Thyroid gland (tissue), 4 donors: ENCODE results near the gene GRIN3B. TPM values are rescaled to one million over a fixed set of nuclear protein-coding genes. Genes with fewer than 3 reads are reported as not detected.

Experiments
- DNase-seq, 2 donors: peaks; one replicate each; pipeline ENCODE4 v3.0.0-alpha.2; 2019
- H3K27ac ChIP-seq, 3 donors: fragments of 200-600 bp; sonication (generic); 1 replicate in 2 of 3; 2 replicates in 1 of 3; pipeline ENCODE4 v1.5.1; 2016 to 2019; ENCODE audit warnings: mild to moderate bottlenecking in 1 of 3, moderate library complexity in 1 of 3
- H3K27me3 ChIP-seq: fragments of 200-600 bp; sonication (generic); one replicate; pipeline ENCODE4 v1.5.1; 2019
- H3K36me3 ChIP-seq, 2 donors: fragments of 200-600 bp; sonication (generic); one replicate each; pipeline ENCODE4 v1.5.1; 2016 to 2019
- H3K4me1 ChIP-seq, 2 donors: fragments of 200-600 bp; sonication (generic); one replicate each; pipeline ENCODE4 v1.5.1; 2017 to 2019
- H3K4me3 ChIP-seq, 3 donors: fragments of 200-600 bp; sonication (generic); replicated peaks in 1 of 3; 1 replicate in 2 of 3; 2 replicates in 1 of 3; pipeline ENCODE4 v1.5.1; 2016; ENCODE audit warnings: mild to moderate bottlenecking in 1 of 3
- H3K9me3 ChIP-seq: fragments of 200-600 bp; sonication (generic); one replicate; pipeline ENCODE4 v1.5.1; 2017
- POLR2A ChIP-seq, 2 donors: fragments of 450-650 bp; IDR thresholded peaks; one replicate each; pipeline ENCODE4 v1.6.1; 2017; ENCODE audit warnings: antibody characterized with exemption in 2 of 2, mild to moderate bottlenecking in 2 of 2, moderate library complexity in 1 of 2
- WGBS, 2 donors: methylation state at CpG; one replicate each; pipeline ENCODE4 v1.1.5; 2017; 5-methylcytosine and 5-hydroxymethylcytosine counted together
- intact Hi-C: fragments of 100-400 bp; cut with DNase I; formaldehyde crosslinking; loops from one replicate; pipeline ENCODE4 v1.15.1; 2023
- total RNA-seq, 4 donors: library from RNA; depleted of rRNA; stranded (reverse); fragments of >200 nt; gene quantifications; one replicate each; pipeline ENCODE4 v1.2.3, GENCODE V29; 2016
- TF ChIP-seq, protein P1 (sequence below), 6 experiments: fragments of 200-600 bp in 3 of 6; fragments of 450-650 bp in 3 of 6; sonication (generic) in 3 of 6; IDR thresholded peaks; one replicate each; pipeline ENCODE4 v1.5.1; 2016 to 2019; ENCODE audit warnings: antibody characterized with exemption in 6 of 6, mild to moderate bottlenecking in 2 of 6, inconsistent platforms in 1 of 6, moderate library complexity in 1 of 6

The GRIN3B gene
- total RNA-seq, 4 donors from 2014 or later, result 0.22 TPM; not detected in 3

DNA sequence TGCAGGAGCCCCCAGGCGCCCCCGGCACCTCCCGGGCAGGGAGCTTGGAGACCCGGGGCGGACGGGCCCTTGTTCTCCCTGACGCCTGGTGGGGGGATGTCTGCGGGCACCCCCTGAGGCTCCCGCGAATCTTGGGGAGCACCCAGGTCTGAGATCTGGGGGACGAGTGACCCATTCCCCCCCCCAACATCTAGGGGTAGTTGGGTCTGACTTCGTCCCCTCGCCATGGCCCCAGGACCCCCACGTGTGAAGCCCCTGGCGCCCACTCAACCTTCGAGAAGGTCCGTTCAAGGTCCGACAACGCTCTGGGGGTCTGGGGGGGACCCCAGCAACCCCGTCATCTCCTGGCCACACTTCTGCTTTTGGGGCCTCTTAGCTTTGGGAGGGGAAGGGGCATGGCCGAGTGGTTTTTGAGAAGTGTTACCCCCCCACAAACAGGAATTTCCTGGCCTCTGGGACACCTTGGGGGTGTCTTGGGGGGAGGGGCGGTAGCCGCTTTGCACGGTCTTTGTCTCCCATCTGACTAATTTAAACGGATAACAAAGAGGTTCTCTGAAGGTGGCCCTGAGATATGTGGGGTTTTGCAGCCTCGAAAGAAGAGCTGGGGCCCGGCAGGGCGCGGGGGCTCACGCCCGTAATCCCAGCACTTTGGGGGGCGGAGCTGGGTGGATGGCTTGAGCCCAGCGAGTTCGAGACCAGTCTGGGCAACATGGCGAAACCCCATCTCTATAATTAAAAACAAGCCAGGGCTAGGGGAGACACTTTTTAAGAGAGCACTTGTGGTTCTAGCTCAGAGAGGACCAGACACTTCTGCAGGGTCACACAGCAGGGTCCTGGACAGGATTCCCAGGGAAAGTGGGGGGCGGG is 26.8 kb downstream of the GRIN3B start:
- peak overlapping the region; percentile 88 to 96 (median 92) for H3K27ac ChIP-seq
- no peaks in the 10 kb centered on the region for H3K27me3 ChIP-seq
- intact Hi-C loops, result no loop called here
- TF ChIP-seq, protein P1, sequence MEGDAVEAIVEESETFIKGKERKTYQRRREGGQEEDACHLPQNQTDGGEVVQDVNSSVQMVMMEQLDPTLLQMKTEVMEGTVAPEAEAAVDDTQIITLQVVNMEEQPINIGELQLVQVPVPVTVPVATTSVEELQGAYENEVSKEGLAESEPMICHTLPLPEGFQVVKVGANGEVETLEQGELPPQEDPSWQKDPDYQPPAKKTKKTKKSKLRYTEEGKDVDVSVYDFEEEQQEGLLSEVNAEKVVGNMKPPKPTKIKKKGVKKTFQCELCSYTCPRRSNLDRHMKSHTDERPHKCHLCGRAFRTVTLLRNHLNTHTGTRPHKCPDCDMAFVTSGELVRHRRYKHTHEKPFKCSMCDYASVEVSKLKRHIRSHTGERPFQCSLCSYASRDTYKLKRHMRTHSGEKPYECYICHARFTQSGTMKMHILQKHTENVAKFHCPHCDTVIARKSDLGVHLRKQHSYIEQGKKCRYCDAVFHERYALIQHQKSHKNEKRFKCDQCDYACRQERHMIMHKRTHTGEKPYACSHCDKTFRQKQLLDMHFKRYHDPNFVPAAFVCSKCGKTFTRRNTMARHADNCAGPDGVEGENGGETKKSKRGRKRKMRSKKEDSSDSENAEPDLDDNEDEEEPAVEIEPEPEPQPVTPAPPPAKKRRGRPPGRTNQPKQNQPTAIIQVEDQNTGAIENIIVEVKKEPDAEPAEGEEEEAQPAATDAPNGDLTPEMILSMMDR (IDR thresholded peaks at IDR 0.05), result no peak
- TF ChIP-seq POLR2A (IDR thresholded peaks at IDR 0.05), result no peak
- peaks cover 3 to 4% of the 10 kb centered on the region in 2 donors for H3K36me3 ChIP-seq
- H3K9me3 ChIP-seq, result no peaks in the 10 kb centered on the region
- H3K4me3 ChIP-seq, result peak overlapping the region; percentile 84 to 91 (median 86)
- peak; percentile 60 to 71 for DNase-seq
- WGBS, 2 donors, result 2 to 6% methylated on average over 16 to 19 of the region's 36 CpGs
- H3K4me1 ChIP-seq, result peaks cover 24 to 49% of the 10 kb centered on the region in 2 donors

GRCh38 chr19:1027650-1028061 is 27.4 kb downstream of the GRIN3B start:
- Histone ChIP-seq H3K36me3 (peaks cover 9 to 10% of the 10 kb centered on the region in 2 donors), H3K4me1 (peaks cover 18 to 44% of the 10 kb centered on the region in 2 donors), H3K4me3 (peak overlapping the region; percentile 37 to 91 (median 86)), H3K9me3 (no peaks in the 10 kb centered on the region), H3K27me3 (no peaks in the 10 kb centered on the region), H3K27ac (peak overlapping the region; percentile 84 to 96 (median 88))
- no peak for TF ChIP-seq POLR2A (IDR thresholded peaks at IDR 0.05)
- TF ChIP-seq, protein P1 (IDR thresholded peaks at IDR 0.05), result no peak
- WGBS, 2 donors, result 11 to 20% methylated on average over 1 to 3 of the region's 16 CpGs
- intact Hi-C loops, result no loop called here
- DNase-seq, result no peak

DNA sequence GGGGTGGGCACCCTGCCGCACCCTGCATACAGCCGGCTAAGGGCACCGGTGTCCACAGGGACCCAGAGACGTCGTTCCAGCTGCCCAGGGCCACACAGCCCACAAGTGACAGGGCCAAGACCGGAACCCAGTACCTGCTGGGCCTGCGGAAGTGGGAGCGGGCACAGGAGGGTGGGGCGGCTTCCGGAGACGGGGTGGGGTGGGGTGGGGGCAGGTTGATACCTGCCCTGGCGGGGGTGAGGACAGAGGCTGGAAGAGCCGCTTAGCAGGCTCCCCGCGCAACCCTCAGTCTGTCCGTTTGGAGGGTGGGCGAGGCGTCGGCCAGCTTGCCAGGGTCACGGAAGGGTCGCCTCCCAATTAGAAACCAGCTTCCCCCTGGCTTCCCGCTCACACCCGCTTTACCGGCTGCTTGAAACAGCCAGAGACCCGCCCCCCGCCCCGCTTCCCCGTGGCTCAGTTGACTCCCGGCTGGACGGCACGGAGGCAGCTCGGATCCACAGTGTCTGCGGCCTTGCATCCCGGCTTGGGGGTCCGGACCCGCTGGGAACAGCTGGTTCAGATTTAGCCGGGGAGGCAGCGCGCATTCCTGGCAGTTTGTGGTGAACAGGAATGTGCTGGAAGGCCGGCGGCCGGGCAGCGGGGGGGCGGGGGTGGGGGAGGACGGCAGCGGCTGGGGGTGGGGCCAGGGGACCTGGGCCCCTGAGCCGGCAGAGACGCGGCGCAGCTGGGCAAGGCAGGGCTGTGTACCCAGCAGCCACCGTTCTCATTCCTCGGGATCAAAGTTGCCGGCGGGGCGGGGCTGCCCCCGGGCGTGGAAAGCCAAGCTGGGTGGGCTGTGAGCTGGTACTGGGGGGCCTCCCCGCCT is 28.1 kb downstream of the GRIN3B start:
- peak in 1 of 2 donors; percentile 69 for TF ChIP-seq POLR2A (IDR thresholded peaks at IDR 0.05)
- TF ChIP-seq, protein P1 (IDR thresholded peaks at IDR 0.05), result no peak
- Histone ChIP-seq H3K36me3 (peaks cover 15 to 16% of the 10 kb centered on the region in 2 donors), H3K27ac (peak overlapping the region; percentile 84 to 96 (median 88)), H3K9me3 (no peaks in the 10 kb centered on the region), H3K4me3 (peak overlapping the region; percentile 37 to 91 (median 60)), H3K4me1 (peaks cover 13 to 39% of the 10 kb centered on the region in 2 donors), H3K27me3 (no peaks in the 10 kb centered on the region)
- intact Hi-C loops, result no loop called here
- WGBS, 2 donors, result no CpG with 5 or more reads among the region's 58 CpGs
- DNase-seq, result peak; percentile 76 to 80

DNA sequence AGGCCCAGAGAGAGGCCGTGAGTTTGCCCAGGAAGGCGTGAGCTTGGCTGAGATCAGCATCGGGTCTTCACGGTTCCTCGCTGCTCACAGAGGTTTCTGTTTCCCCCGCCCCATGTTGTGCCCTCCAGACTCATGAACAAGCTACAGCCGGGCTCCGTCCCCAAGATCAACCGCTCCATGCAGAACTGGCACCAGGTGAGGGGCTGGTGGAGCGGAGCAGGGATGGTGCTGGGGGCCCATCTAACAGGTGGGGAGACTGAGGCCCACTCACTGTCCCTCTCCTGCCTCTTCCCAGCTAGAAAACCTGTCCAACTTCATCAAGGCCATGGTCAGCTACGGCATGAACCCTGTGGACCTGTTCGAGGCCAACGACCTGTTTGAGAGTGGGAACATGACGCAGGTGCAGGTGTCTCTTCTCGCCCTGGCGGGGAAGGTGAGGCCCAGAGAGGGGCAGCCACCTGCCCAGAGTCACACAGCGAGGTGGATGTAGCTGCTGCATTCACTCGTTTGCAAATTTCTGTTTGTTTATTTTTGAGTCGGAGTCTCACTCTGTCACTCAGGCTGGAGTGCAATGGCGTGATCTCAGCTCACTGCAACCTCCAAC is 32.1 kb downstream of the GRIN3B start:
- Histone ChIP-seq H3K4me1 (peaks cover 13 to 21% of the 10 kb centered on the region in 2 donors), H3K4me3 (no peak overlapping the region), H3K9me3 (no peaks in the 10 kb centered on the region), H3K27me3 (no peaks in the 10 kb centered on the region), H3K27ac (no peak overlapping the region), H3K36me3 (peaks cover 17 to 19% of the 10 kb centered on the region in 2 donors)
- DNase-seq, result no peak
- TF ChIP-seq, protein P1 (IDR thresholded peaks at IDR 0.05), result no peak
- TF ChIP-seq POLR2A (IDR thresholded peaks at IDR 0.05), result no peak
- intact Hi-C loops, result no loop called here
- 88 to 92% methylated on average over 20 of the region's 20 CpGs for WGBS, 2 donors
